Measurements from ENCODE around the gene C7orf33. TPM values are rescaled to one million over a fixed set of nuclear protein-coding genes. Genes with fewer than 3 reads are reported as not detected.
"Not testable (repeated sequence)": the region's sequence is repeated elsewhere in the genome, so short reads cannot be mapped to it uniquely, and the experiment has no call there.

The C7orf33 gene
- polyA plus RNA-seq, 4 donors = not detected

GRCh38 chr7:148579366-148579765 lies 11.2 kb upstream of the C7orf33 start:
- no peak for DNase-seq (ENCODE audit: low read depth in 4 of 4, low spot score in 2 of 4)

GRCh38 chr7:148580446-148580845 lies 10.1 kb upstream of the C7orf33 start:
- no peak for DNase-seq (ENCODE audit: low read depth in 4 of 4, low spot score in 2 of 4)

GRCh38 chr7:148581624-148582023 lies 8.9 kb upstream of the C7orf33 start:
- no peak for DNase-seq (ENCODE audit: low read depth in 4 of 4, low spot score in 2 of 4)

GRCh38 chr7:148584154-148584827 lies 6.3 kb upstream of the C7orf33 start:
- no peak for DNase-seq (ENCODE audit: low read depth in 4 of 4, low spot score in 2 of 4)

GRCh38 chr7:148585399-148585798 lies 5.2 kb upstream of the C7orf33 start:
- no peak for DNase-seq (ENCODE audit: low read depth in 4 of 4, low spot score in 2 of 4)

GRCh38 chr7:148587076-148587475 lies 3.5 kb upstream of the C7orf33 start:
- DNase-seq (ENCODE audit: low read depth in 4 of 4, low spot score in 2 of 4) = no peak

- DNase-seq (ENCODE audit: low read depth in 4 of 4, low spot score in 2 of 4) = no peak
Observed at GRCh38 chr7:148588168-148588567, 2.4 kb upstream of the C7orf33 start.

GRCh38 chr7:148588670-148589131 lies 1.9 kb upstream of the C7orf33 start:
- DNase-seq (ENCODE audit: low read depth in 4 of 4, low spot score in 2 of 4) = no peak

- no peak for DNase-seq (ENCODE audit: low read depth in 4 of 4, low spot score in 2 of 4)
Observed at GRCh38 chr7:148589640-148590039, 926 bp upstream of the C7orf33 start.

GRCh38 chr7:148596354-148596753 lies 5.8 kb downstream of the C7orf33 start:
- DNase-seq (ENCODE audit: low read depth in 4 of 4, low spot score in 2 of 4) = not testable (repeated sequence)

- DNase-seq (ENCODE audit: low read depth in 4 of 4, low spot score in 2 of 4) = no peak
Observed at GRCh38 chr7:148598351-148598750, 7.8 kb downstream of the C7orf33 start.

- DNase-seq (ENCODE audit: low read depth in 4 of 4, low spot score in 2 of 4) = no peak
Observed at GRCh38 chr7:148605350-148605749, 14.8 kb downstream of the C7orf33 start.

- DNase-seq (ENCODE audit: low read depth in 4 of 4, low spot score in 2 of 4) = no peak
Observed at GRCh38 chr7:148607151-148607661, 16.6 kb downstream of the C7orf33 start.

GRCh38 chr7:148609045-148609725 lies 18.6 kb downstream of the C7orf33 start:
- no peak for DNase-seq (ENCODE audit: low read depth in 4 of 4, low spot score in 2 of 4)

- DNase-seq (ENCODE audit: low read depth in 4 of 4, low spot score in 2 of 4) = no peak
Observed at GRCh38 chr7:148611692-148612091, 21.1 kb downstream of the C7orf33 start.

GRCh38 chr7:148615085-148615730 lies 24.6 kb downstream of the C7orf33 start:
- no peak for DNase-seq (ENCODE audit: low read depth in 4 of 4, low spot score in 2 of 4)

GRCh38 chr7:148620749-148621359 lies 30.3 kb downstream of the C7orf33 start:
- DNase-seq (ENCODE audit: low read depth in 4 of 4, low spot score in 2 of 4) = no peak

GRCh38 chr7:148621563-148621962 lies 31.0 kb downstream of the C7orf33 start:
- DNase-seq (ENCODE audit: low read depth in 4 of 4, low spot score in 2 of 4) = no peak

GRCh38 chr7:148622887-148623585 lies 32.5 kb downstream of the C7orf33 start:
- no peak for DNase-seq (ENCODE audit: low read depth in 4 of 4, low spot score in 2 of 4)

GRCh38 chr7:148623586-148624282 lies 33.2 kb downstream of the C7orf33 start:
- no peak for DNase-seq (ENCODE audit: low read depth in 4 of 4, low spot score in 2 of 4)

Data from left renal cortex interstitium (tissue), 4 donors.